SIG-M5 treated with dmso at 0.1 percent for 504 hours (cell line): ENCODE data around the gene SUMO3.
"Not testable (repeated sequence)": the region's sequence is repeated elsewhere in the genome, so short reads cannot be mapped to it uniquely, and the experiment has no call there.

ENCODE experiments used
- DNase-seq: peaks from one replicate; lab custom pipeline; 2025; ENCODE audit not compliant: unreplicated experiment; lab: John Stamatoyannopoulos, UW

SUMO3 gene

DNA sequence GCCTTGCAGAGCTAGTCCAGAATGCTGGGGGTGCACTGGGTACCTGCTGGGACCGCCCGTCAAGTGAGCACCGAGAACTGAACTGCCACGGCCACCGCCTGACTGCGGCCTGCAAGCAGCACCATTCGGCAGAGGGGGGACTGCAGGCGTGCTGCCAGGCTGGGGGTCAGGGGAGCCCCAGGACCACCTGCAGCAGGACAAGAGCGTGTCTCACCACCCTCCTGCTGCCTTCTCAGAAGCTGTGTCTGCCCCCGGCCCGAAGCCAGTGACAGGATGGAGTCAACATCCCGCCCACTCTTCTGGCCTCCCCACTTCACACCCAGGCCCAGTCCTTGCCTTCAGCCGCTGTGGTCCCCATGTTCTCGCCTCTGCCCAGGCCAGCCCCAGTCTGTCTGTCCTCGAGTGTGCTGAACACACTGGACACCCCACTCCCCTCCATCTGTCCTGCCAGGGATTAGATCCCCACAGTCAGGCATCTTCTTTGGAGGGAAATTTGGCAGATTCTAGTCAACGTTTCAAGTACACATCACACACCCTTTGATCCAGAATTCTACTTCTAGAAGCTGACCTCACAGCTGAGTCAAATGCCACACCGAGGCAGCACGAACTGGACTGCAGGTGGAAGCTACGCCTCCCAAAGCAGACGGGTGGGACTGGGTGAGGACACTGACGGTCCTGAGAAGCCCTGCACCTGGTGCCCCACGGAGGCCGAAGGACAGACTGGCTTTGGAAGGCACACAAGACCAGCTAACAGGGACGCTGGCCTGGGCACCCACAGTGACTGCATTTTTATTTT is 29.6 kb upstream of the SUMO3 start:
- no peak for DNase-seq

DNA sequence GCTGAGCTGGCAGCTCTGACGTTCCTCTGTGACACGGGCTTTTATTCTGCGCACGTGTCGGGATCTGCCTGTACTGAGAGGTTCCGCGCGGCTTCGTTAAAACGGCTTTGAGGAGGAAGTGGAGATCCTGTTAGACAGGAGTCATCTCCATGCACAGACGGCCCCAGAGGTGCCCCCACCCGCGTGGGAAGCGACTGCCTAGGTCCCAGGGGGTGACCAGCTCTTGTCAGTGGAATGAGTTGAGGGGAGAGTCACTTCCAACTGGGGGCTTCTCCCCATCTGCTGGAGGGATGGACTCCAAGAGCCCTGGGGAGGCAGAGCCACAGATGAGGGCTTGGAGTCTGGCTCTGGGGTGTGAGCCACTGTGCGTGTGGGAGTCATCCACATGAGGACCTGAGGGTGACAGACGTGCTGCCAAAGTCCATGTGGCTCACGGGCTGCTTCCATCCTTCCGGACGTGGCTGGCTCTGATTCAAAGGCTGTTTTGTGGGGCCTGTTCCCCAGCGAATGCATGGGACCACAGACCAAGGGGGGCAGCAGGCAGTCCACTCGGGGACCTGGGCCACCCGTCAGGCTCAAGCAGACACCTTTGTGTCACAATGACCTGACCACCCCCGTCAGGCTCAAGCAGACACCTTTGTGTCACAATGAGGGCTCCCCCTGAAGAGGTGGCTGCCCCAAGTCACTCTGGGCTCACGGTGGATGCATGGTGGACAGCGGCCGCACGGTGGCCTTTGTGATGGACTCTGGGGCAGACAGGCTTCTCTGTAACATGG is 28.8 kb upstream of the SUMO3 start:
- peak; percentile 91 for DNase-seq

DNA sequence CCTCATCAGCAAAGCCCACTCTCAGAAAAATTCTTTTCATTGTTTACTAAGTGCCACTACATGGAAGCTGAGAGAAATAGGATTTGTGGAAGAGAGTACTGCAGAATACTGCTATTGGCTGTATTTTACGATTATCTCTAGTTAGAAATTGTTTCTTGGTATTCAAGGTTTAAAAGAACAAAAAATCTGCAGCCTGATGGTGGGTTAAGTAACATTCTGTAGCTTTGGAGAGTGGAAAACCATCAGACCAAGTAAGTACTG is 28.3 kb upstream of the SUMO3 start:
- no peak for DNase-seq

DNA sequence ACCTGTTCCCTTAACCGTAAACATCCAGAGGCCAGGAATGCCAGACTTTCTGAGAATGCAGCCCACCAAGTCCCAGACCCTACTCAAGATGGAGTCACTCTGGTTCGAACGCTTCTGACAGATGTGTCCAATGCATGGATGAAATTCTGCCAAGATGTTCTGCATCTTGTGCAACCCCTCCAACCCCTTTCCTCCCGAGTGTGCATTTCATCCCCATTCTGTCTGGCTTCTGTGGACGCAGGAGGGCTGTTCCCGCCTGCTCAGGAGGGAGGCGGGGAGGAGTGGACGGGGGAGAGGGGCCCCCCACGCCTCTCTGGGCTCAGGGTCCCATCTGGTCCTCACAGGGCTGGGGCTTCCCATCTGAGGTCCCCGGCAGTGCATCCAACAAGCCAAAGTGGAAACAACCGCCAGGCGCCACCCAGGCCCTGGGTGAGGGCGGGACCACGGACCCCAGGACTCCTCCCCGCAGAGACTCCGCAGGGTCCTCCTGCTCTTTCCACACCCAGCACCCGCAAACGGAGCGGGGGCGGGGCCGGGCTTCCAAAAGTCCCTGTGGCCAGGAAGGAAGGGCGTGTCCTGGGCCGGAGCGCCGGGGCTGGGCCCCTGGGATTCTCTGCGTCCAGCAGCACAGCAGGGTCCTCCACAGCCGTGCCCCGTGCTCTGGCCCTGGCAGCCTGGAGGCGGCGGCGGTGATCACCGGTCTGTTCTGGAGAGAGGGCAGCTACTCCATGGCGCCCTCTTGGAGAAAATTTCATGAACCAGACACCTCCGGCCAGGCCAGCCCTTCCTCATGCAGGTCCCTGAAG is 27.8 kb upstream of the SUMO3 start:
- peak; percentile 87 for DNase-seq

DNA sequence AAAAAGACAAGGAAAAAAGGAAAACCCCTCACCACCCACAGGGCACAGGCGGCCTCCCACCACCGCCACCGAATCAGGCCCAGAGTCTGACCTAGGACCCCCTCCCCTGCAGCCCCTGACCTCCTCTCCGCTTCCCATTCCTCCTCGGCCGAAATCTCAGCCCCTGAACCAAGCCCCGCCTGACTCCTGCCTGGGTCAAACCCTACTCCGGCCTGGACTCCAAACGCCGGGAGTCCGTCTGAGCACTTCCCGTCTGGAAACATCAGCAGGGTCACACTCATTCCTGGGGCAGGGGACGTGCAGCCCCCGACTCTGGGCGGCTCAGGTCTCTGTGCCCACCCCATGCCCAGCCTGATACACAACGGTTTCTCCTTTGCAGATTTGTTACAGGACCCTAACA is 26.4 kb upstream of the SUMO3 start:
- no peak for DNase-seq

DNA sequence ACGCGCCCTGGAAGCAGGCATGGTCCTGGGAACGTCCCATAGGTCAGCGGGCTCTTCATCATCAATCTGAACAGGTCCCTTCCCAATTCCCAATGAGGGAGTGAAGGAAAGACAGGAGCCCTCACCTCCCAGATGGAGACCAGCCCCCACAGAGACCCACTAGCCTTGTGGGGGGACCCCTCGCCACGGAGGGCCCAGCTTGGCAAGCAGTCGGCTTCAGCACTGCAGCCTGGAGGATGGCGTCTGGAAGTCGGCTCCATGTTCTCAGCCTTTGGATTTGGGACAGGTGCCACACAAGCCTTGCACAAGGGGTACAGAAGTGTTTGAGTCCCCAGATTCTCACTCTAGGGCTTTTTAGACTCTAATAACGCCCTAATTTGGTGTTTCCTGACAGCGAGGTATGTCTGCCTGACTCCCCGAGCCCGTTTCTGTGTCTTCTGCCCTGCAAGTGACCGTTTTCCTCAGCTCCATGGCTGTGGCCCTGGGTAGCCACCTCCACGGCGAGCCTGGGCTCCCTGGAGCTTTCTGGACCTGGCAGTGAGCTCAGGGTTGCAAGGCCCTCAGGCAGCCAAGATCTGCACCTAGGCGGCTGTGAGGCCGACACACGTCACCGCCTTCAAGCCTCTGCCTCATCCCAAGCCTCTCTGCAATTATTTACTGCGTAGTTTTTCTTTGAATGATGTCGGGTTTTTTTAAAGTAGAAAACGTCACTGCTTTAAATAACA is 25.0 kb upstream of the SUMO3 start:
- no peak for DNase-seq

DNA sequence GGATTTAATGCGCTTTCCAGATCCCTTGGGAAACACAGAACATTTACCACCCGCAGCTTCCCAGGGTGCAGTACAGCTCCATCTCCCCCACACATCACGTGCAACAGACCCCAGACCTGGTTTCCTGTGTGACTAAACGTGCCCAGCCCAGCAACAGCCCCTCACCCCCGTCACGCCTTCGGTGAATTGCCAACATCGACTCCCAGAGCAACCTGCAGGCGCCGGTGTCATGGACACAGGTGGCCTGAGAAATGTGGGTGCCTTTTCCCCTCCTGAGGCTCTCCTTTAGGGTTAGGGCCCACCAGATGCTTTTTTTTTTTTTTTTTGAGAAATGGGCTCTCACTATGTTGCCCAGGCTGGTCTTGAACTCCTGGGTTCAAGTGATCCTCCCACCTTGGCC is 24.2 kb upstream of the SUMO3 start:
- DNase-seq, result no peak

DNA sequence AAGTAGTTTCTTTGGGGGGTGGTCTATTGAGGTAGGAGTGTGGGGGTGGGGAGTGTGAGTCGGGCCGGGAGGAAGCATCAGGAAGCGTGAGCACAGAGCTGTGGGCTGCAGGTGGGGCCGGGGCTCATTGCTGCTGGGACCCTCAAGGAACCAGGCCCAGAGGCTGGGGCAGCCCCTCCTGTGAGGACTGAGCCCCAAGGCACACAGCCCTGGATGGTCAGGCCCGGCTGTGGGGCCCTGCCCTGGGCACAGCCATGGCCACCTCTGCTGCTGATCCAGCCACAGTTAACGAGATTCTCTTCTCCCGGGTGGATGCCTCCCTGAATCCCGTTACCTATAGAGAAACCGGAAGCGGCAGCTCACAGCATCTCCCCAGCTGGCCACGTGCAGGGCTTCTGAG is 22.9 kb upstream of the SUMO3 start:
- DNase-seq, result no peak

DNA sequence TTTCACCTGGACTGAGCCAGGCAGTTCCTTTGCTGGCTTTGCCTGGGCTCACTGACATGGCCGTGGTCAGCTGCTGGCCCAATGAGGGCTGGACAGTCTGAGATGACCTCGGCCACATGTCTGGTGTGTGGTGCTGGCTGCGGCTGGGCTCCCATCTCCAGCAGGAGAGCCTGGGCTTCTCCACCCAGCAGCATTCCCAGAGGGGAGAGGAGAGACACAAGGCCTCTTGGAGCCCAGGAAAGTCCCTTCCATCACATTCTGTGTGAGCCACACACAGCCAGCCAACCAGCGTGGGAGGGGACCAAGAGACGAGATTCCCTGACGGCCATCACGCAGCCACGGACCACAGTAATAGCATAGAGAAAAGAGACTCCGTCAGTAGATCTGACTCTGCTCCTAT is 21.1 kb upstream of the SUMO3 start:
- DNase-seq, result no peak

DNA sequence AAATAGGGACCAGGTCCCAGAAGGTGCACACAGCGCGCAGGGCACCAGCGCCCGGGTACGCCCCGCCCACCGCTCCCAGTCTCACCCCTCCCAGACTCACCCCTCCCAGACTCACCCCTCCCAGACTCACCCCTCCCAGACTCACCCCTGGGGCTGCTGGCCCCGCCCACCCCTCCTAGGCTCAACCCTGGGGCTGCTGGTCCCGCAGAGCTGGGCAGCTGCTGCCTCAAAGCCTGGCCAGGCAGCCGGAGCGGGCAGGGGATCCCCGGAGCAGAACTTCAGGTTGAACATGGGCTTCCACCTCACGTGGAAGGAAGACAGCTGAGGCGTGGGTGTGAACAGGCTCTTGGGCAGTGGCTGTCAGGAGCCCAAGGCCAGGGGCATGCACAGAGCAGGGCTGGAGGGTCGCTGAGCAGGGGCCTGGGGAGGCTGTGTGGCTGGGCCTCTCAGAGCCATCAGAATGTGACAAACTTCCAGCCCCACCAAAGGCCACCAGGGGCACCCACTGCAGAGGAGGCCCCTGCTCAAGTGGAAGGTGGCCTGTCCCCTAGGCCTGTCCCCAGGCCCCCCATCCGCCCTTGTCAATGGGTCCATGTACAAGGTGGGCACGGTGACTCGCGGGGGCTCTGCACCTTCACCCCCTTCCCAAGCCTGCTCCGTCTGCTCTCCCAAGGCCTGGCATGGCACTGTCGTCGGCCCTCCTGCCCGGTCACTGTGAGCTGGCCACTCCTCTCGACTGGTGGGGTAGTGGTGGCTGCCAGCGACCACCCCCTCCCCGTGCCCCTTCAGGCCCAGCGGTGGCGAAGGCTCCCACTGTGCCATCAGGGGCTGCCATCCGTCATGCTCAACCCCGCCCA is 20.4 kb upstream of the SUMO3 start:
- no peak for DNase-seq

DNA sequence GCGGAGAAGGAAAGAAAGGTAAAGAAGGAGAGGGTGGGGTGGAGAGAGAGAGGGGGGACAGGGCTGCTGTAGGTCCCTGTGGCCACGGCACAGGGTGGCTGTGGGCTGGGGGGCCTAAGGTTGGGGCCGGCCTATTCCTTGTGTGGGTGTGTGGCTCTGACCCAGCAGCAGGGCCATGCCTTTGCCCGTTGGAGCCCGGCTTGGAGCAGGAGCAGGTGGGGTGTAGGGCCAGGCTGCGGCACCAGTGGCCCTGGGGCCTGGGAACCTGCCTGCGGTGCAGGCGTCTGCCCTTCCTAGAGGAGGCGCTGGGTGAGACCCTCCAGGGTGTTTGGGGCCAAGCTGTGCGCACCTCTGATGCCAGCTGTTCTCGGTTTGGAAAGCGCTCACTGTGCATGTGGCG is 19.7 kb upstream of the SUMO3 start:
- DNase-seq, result no peak

DNA sequence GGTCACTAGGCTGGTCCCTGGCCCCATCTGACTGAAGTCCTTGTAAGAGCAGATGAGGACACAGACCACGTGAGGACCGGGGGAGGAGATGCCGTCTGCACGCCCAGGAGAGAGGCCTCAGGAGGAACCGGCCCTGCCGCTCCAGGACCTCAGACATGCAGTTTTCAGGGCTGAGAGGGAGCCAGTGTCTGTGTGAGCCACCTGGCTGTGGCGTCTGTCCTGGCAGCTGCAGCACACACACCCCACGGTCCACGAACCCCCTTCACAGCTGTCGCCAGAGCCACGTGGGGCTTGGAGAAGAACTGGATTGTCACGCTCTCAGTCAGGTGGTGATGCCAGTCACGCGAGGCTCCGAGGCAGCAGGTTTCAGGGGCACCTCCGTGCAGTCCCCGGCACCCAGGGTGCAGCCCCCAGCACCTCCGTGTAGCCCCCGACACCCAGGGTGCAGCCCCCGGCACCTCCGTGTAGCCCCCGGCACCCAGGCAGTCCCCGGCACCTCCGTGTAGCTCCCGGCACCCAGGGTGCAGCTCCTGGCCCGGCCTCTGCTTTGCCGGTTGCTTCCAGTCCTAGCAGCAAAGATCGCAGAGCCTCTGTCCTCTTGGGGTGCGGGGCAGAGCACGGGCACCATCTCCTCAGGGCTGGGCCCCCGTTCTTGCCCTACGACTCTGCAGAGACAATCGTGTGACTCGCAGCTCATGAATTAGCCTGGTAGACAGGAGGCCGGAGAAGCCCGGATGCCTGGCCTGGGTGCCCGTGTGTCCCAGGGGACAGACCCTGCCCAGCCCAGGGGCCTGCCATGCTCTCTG is 19.0 kb upstream of the SUMO3 start:
- peak; percentile 52 for DNase-seq

DNA sequence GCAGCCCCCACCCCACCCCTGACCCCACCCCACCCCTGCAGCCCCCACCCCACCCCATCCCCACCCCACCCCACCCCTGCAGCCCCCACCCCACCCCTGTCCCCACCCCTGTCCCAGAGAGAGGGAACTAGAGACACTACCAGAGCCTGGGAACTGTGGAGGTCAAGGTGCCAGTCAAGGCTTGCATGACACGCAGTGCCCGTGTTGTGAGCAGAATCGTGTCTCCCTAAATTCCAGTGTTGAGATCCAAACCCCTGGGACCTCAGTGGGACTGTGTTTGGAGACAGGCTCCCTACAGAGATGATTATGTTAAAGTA is 18.4 kb upstream of the SUMO3 start:
- no peak for DNase-seq

DNA sequence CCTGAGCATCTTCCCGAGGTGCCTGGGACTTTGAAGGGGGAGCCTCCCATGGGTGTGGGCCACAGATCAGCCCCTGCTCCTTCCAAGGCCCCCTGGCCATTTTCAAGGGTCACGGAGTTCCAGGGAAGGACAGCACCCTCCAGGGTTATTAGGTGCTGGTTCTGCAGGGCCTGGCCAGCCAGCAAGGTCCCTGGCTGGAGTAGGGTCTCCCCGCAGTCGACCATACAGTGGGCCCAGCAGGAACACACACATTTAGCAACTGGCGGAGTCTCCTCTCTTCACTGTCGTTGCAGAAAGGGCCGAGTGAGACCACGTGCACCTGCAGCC is 17.7 kb upstream of the SUMO3 start:
- DNase-seq, result no peak

DNA sequence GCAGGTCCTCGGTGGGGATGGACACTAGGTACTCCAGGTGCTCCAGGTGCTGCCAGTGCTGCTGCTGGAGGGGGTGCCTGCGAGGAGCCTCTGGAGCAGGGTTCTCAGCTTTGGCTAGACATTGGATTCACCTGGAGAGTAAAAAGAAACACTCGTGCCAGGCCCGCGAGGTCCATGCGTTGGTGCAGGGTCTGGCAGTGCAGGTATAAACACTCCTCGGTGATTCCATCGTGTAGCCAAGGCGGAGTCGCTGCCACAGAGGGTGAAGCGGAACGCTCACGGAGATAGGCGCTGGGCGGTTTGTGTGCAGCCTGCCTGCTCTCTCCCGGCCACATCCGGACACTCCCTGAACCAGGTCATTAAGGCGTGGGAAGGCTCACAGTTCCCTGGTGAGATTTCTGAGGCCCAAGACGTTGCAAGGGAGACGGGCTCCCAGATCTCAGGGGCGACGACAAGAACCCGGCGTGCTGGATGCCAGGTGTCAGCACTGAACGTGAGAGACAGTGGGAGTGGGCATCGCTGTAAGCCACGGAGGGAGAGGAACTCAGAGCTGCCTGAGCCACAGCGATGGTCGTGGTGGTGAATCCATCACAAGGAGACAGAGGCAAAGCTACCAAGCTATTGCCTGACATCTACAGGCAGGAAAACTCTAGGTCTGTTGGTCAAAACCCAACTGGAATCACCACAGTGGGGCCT is 17.2 kb upstream of the SUMO3 start:
- DNase-seq, result no peak

DNA sequence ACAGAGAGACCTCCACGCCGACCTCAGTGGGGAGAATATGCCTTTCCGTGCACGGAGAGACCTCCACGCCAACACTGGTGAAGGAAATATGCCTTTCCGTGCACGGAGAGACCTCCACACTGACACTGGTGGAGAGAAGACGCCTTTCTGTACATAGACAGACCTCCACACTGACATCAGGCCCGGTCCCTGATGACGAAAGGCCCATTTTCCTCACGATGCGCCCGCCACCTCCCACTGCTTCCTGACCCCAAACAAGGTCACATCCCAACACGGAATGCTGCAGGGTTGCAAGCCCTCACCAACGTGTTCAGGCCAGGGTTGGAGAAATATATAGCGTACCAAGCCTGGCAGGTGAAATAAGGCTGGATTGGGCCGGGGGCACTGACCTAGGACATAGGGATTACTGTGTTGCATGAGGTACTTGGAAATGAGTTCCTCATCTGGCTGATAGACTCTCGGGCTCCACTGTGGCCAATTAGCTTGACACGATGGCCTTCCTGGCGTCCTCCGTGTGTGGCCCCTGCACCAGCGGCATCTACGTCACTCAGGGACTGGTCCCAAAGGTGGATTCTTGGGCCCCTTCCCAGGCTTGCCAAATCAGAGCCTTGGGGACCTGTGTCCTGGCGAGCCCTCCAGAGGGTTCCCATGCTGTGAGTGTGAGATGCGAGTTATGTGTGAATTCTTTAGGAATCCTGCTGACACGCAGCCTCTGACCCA is 16.5 kb upstream of the SUMO3 start:
- no peak for DNase-seq

DNA sequence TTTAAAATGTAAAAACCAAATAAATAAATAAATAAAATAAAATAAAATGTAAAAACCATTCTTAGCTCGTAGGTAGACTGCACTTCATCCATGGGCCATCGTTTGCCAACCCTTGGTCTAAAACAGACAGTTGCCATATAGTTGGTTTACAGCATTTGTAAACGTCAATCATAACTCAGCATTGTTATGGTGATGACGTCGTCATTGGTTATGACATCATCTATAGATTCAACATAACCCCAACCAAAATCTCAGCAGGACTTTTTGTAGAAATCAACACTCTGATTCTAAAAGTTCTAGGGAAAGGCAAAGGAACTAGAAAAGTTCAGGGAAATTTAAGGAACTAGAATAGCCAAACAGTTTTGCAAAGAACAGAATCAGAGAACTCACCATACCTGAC is 15.8 kb upstream of the SUMO3 start:
- DNase-seq, result no peak

DNA sequence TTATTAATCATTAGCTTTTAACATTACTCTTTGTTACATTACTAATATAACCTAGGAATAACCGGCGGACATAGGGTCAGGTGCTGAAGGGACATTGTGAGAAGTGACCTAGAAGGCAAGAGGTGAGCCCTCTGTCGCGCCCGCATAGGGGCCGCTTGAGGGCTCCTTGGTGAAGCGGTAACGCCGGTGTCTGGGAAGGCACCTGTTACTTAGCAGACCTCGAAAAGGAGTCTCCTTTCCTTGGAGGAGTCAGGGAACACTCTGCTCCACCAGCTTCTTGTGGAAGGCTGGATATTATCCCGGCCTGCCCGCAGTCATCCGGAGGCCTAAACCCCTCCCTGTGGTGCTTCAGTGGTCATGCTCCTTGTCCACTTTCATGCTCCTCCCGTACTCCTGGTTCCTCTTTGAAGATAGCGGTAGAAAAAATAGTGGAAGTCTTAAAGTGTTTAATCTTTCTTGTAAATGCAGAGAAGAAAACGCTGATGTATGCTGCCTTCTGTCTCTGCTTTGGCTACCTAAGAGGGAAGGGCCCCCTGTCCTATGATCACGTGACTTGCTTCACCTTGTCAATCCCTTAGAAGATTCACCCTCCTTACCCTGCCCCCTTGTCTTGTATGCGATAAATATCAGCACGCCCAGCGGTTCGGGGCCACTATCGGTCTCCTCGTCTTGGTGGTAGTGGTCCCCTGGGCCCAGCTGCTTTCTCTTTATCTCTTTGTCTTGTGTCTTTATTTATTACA is 14.8 kb upstream of the SUMO3 start:
- DNase-seq, result not testable (repeated sequence)
